GM12873 (cell line): ENCODE data around the gene ADAMTSL2.

ENCODE experiments used
- TF ChIP-seq, protein P1 (sequence below): IDR thresholded peaks from 2 replicates; pipeline ENCODE4 v1.5.1; 2012; ENCODE audit warnings: low read depth, mild to moderate bottlenecking, moderate library complexity, low read length, control low read depth; ENCODE audit not compliant: insufficient read depth; ENCODE audit errors: missing control alignments

ADAMTSL2 gene

GRCh38 chr9:133575186-133576030 lies 40.9 kb downstream of the ADAMTSL2 start:
- TF ChIP-seq, protein P1, sequence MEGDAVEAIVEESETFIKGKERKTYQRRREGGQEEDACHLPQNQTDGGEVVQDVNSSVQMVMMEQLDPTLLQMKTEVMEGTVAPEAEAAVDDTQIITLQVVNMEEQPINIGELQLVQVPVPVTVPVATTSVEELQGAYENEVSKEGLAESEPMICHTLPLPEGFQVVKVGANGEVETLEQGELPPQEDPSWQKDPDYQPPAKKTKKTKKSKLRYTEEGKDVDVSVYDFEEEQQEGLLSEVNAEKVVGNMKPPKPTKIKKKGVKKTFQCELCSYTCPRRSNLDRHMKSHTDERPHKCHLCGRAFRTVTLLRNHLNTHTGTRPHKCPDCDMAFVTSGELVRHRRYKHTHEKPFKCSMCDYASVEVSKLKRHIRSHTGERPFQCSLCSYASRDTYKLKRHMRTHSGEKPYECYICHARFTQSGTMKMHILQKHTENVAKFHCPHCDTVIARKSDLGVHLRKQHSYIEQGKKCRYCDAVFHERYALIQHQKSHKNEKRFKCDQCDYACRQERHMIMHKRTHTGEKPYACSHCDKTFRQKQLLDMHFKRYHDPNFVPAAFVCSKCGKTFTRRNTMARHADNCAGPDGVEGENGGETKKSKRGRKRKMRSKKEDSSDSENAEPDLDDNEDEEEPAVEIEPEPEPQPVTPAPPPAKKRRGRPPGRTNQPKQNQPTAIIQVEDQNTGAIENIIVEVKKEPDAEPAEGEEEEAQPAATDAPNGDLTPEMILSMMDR: no peak

- TF ChIP-seq, protein P1: no peak
These were observed 41.7 kb downstream of the ADAMTSL2 start for GRCh38 chr9:133576031-133576874.

DNA sequence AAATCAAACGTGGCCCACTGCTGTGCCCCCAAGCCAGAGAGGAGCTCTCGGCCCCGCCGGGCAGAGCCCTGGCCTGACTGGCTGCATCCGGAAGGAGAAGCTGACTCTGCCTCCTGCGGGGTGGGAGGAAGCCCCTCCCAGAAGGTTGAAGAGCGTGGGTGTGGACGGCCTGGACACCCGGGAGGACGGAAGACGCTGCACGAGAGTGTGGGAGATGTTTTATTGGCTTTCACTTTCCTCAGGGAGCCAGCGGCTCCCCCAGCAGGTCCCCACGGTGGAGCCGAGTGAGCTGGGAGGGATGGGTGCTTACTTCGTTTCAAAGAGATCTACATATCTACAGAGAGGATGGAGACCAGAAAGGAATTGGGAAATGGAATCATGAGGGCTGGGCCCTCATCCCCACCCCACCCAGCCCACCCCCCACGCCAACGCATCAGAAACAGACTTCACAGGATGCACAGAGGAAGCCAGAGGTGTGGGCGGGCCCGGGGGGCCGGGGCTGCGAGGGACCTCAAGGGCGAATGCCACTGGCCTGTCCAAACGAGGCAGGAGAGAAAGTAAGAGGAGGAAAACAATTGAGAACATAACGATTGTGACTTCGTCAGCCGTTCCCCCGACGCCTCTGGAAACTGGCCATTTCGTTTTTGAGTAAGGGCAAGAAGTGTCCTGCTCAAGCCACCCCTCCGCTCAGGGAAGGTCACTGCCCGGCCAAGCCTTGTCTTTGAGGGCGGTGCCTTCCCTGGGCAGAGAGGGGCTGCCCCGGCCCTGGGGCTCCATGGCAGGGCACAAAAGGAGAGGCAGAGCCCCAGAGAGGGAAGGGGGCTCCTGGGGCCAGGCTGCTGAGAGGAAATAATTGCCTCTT lies 42.6 kb downstream of the ADAMTSL2 start:
- TF ChIP-seq, protein P1: no peak

DNA sequence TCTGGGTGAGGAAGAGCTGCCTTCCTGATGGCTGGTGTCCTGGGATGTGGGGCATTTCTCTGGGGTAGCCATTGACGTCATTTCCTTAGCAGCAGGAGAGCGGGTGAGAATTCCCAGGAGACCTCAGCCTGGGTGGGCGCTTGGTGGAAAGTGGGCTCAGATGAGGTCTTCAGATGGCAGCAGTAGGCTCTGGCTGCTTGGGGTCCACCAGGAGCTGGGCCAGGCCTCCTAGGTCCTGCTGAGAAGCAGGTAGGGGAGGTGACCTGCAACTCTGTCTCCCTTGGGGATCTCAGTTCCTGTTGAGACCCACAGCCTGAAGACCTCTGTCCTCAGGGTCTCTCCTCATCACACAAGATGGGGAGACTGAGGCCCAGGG lies 43.2 kb downstream of the ADAMTSL2 start:
- TF ChIP-seq, protein P1: no peak

DNA sequence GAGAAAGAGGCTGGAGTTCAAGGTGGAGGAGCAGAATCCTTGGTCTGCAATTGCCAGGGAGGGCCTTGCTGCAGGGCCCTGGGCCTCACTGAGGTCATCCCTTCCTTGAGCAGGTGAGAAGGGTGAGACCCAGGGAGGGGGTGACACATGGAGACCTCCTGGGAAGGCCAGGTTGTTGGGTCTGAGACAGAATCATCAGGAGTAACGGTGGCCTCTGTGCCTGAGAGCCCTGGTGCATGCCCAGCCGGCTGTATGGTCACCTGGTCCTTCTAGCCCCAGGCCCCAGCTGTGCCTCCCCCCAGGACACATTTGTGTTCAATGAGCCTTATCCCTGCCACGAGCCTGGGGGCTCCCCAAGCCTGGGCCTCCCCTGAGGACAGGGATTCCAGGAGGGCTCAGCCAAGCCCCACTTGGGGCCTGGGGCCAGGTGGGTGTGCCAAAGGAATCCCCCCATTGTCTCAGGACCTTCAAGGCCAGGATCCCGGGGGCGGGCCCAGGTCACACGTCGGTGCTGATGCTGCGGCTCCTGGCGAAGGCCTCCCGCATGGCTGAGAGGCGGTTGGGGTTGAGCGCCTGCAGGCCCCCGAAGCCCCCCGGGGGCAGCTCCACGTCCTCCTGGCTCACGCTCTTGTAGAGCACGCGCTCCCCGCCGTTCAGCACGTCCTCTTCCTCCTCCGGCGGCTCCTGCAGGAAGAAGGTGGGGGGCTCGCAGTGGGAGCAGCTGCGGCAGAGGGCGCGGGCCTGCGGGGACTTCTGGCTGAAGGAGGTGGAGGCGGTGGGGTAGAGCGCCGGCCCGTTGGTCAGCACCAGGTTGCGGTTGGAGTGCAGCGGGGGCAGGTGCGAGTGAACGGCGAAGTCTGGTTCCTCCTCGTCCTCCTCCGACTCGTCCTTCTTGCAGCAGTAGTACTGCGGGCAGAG lies 44.3 kb downstream of the ADAMTSL2 start:
- TF ChIP-seq, protein P1: no peak

- TF ChIP-seq, protein P1: no peak
These were observed 45.3 kb downstream of the ADAMTSL2 start for GRCh38 chr9:133579601-133580418.
